Non-pigmented ciliary epithelial cell (primary cell): ENCODE results near the gene ZNF326.
"Not testable (repeated sequence)": the region's sequence is repeated elsewhere in the genome, so short reads cannot be mapped to it uniquely, and the experiment has no call there.

ENCODE experiments used
- DNase-seq: peaks from one replicate; pipeline ENCODE4 v3.0.0-alpha.2; 2010; ENCODE audit warnings: low read depth

The ZNF326 gene

GRCh38 chr1:89997152-89997551 lies 2.2 kb downstream of the ZNF326 start:
- DNase-seq, result not testable (repeated sequence)

GRCh38 chr1:89998306-89998705 lies 3.4 kb downstream of the ZNF326 start:
- no peak for DNase-seq

DNA sequence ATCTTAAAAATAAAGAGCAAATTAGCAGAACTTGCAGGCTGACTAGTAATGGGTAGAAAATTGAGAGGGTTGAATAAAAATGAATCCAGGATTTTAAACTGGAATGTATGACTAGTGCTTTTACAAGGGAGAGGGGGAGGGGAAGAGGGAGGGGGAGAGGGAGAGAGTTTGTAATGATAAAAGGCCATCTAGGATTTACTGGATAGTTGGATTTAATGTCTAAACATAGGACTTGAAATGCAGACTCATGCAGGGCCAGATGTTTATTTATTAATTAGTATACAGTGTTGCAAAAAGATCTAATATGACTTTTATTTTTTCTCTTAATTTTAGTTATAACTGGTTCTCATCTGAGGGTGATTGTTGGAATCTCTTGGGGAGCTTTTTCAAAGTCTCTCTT lies 4.3 kb downstream of the ZNF326 start:
- DNase-seq, result no peak

GRCh38 chr1:89999628-90000027 lies 4.7 kb downstream of the ZNF326 start:
- DNase-seq, result no peak

DNA sequence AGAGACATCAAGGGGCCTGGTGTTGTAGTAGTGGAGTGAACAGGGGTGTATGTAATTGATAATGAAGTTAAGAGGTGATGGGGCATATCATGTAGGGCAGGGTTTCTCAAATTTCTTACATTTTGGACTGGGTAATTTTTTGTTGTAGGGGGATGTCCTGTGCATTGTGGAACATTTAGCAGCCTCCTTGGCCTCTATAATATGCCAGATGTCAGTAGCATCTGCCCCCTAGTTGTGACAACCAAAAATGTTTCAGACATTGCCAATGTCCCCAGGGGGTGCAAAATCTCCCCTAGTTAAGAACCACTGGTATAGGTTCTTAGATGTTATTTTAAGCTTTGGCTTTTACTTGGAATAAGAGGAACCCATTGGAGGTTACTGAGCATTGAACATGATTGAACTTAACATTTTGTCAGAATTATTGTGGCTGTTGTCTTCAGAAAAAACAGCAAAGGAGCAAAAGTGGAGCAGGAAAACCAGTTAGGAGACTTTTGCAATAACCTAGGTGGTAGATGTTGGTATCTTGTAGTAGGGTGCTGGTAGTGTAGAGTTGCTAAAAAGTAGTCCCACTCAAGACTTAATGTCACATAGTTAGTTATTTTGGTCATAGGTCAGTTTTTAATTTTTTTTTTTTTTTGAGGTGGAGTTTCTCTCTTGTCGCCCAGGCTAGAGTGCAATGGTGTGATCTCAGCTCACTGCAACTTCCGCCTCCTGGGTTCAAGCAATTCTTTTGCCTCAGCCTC lies 6.2 kb downstream of the ZNF326 start:
- no peak for DNase-seq

GRCh38 chr1:90007979-90008404 lies 13.1 kb downstream of the ZNF326 start:
- DNase-seq, result no peak

DNA sequence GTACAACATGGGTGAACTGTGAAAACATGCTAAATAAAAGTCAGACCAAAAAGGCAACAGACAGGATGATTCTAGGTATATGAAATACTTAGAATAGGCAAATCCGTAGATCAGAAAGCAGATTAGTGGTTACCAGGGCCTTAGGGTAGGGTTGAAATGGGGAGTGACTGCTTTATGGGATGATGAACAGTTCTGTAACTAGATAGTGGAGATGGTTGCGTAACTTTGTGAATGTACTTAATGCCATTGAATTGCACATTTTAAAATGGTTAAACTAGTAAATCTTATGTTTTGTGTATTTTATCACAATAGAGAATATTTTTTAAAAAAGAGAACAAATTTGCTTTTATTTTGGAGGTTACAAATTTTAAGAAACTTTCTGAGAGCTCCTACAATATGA lies 17.4 kb downstream of the ZNF326 start:
- DNase-seq, result no peak

- DNase-seq, result no peak
Observed at GRCh38 chr1:90023691-90024090, 28.8 kb downstream of the ZNF326 start.

DNA sequence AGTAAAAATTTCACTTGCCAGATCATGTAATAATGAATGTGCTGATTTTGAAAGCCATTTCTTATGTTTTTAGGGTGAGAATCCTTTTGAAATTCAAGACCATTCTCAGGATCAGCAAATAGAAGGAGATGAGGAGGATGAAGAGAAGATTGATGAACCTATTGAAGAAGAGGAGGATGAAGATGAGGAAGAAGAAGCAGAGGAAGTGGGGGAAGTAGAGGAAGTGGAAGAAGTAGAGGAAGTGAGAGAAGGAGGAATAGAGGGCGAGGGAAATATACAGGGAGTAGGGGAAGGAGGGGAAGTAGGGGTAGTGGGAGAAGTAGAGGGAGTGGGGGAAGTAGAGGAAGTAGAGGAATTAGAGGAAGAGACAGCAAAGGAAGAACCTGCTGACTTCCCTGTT lies 32.4 kb downstream of the ZNF326 start:
- no peak for DNase-seq

GRCh38 chr1:90039652-90040051 lies 44.7 kb downstream of the ZNF326 start:
- no peak for DNase-seq

DNA sequence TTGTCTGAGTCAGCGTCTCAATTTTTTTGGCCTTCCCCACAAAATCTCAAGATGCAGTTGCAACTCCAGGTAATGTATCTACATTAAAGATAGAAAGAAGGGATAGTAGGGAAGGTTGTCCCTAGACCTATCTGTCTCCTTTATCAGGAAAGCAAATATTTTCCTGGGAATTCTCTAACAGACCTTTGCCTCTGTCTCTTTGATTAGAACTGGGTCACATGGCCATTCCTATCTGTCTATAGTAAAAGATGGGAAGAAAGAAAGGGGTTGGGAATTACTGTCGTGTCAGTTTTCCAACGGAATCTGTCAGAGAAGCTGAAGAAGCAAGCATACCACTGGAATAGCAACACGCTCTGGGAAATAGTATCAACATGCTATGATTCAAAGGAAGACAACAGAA lies 48.7 kb downstream of the ZNF326 start:
- no peak for DNase-seq

GRCh38 chr1:90044346-90044745 lies 49.4 kb downstream of the ZNF326 start:
- no peak for DNase-seq

DNA sequence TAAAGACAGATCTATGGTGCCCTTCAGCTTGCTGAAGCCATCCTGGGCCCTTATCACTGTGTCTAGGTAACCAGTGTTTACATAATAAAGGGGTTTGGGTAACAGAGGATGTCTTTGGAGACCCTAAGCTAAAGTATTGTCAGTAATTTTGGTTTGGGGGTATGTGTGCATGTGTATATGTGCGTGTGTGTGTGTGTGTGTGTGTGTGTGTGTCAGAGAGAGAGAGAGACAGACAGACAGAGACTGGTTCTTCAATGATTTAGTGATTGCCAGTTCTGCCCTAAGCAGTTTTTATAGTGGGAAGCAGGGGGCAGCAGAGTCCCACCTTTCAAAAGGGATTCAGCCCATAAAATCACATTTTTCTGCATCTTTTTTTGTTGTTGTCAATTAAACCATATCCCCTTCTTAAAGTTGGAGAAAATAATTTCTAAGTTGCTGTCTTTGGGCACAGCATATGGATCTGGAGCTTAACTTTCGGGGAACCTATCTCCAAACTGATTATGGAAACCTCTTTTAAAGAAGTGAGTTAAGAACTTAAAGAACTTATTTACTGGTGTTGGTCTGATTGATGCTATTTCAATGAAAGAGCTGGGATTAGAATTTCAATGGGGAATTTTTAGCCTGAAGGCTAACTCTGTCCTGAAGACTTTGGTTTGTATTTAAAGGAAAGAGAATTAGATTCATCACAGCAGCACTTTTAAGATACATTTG lies 51.1 kb downstream of the ZNF326 start:
- peak; percentile 1 for DNase-seq

GRCh38 chr1:90046635-90047034 lies 51.7 kb downstream of the ZNF326 start:
- DNase-seq, result no peak

DNA sequence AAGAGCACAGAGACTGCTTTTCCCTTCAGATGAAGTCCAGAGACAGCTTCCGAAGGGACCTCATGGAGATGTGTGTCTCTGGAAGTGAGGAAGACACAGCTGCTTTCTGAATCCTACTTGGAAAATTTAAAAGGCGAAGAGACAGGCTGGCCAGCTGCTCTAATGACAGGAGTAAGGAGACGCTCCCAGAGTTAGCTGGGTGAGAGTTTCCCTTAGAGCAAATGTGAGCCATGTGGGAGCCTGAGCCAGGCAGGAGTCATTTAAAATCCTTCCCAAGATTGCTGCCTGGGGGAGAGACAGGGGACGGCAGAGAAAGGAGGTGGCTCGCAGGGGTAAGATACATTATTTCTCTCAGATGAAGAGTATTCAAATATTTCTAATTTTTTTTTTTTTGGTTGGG lies 53.1 kb downstream of the ZNF326 start:
- DNase-seq, result no peak

- DNase-seq, result not testable (repeated sequence)
Observed at GRCh38 chr1:90062700-90063643, 68.1 kb downstream of the ZNF326 start.

- not testable (repeated sequence) for DNase-seq
Observed at GRCh38 chr1:90064109-90064508, 69.2 kb downstream of the ZNF326 start.

DNA sequence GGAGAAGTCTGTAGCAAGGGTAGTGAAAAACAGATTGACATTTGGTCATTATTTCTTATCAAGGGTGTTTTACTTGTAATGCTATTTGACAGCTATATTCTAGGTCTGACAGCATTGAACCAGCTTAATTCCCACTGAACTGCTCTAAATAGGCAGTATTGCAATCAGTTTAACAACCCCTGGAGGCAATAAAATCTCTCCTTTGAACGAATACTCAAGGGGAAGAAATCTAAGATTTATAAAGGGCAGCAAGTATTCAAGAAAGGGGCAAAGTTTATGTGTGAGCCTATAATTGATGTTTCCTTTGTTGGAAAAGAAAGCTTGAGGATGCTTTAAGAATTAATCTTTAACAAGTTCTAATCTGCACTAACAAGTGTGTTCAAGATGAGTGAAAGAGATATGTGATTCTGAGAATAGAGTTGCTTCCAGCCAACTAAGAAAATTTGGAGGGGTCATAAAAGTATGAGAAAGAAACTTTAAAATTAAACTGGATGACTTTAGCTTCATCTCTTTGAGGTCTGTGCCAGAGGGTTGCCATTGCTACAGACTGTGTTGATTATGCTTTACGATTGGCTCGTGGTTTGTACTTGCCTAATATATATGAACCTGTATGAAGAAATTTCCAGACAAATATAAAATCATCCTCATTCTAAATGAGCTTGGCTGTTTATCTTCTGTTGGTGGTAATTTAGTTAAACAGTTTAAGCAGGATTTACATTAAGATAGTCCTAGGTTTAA lies 72.5 kb downstream of the ZNF326 start:
- DNase-seq, result no peak

DNA sequence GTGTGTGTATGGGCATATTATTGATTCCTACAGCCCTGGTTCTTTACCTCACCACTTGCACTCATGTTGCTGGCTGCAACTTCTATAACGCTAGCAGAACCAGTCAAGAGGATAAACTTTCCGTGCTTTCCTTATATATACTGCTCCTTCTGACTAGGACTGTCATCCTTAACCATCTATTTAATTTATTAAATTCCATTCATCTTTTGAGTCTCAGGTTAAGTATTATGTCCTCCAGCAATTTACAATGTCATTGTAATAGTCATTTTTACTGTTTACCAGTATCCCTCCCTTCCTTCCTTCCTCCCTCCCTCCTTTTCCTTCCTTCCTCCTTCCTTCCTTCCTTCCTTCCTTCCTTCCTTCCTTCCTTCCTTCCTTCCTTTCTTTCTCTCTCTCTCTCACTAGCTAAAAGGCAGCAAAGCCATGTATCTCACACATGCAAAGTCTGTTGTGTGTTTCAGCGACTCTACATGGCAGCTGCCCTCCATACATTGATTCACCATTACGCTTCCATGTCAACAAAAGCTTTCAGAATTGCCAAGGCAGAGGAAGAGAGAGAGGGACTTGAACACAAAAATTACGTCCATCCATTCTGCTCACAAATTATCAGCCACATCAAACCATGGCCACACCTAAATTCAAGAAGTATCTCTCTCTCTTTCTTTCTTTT lies 73.8 kb downstream of the ZNF326 start:
- DNase-seq, result no peak

GRCh38 chr1:90074137-90074536 lies 79.2 kb downstream of the ZNF326 start:
- no peak for DNase-seq

GRCh38 chr1:90074566-90074965 lies 79.7 kb downstream of the ZNF326 start:
- DNase-seq, result no peak
